Measurements from ENCODE around the gene STMN1.

STMN1 gene

GRCh38 chr1:25918615-25919014, 12.4 kb upstream of the STMN1 start:
- no peaks in the 10 kb centered on the region for H3K79me2 ChIP-seq (ENCODE audit: insufficient read depth, low read length)
- H3K9me3 ChIP-seq (ENCODE audit: insufficient read depth, low read depth, low read length): no peaks in the 10 kb centered on the region
- H3K4me2 ChIP-seq (ENCODE audit: low read depth, low read length, poor library complexity, severe bottlenecking): no peak overlapping the region
- H4K20me1 ChIP-seq (ENCODE audit: insufficient read depth, low read length, poor library complexity, severe bottlenecking): no peaks in the 10 kb centered on the region
- no peak overlapping the region for H3K9ac ChIP-seq (ENCODE audit: low read depth, low read length, poor library complexity, severe bottlenecking)
- TF ChIP-seq EZH2phosphoT487 (IDR thresholded peaks at IDR 0.05; ENCODE audit: borderline replicate concordance): no peak
- TF ChIP-seq CTCF (conservative IDR thresholded peaks at IDR 0.05; ENCODE audit: low read length): no peak
- H3K36me3 ChIP-seq (ENCODE audit: insufficient read depth, low read length): no peaks in the 10 kb centered on the region
- no peak overlapping the region for H2AFZ ChIP-seq (ENCODE audit: low read length)
- H3K4me1 ChIP-seq (ENCODE audit: insufficient read depth, low read length, poor library complexity, severe bottlenecking): no peaks in the 10 kb centered on the region
- no peaks in the 10 kb centered on the region for H3K9me2 ChIP-seq (replicated peaks; ENCODE audit: low read depth, low read length)
- H3K4me3 ChIP-seq (ENCODE audit: low read length, poor library complexity, severe bottlenecking): no peak overlapping the region
- no peaks in the 10 kb centered on the region for H3F3A ChIP-seq (ENCODE audit: low read depth)
- H3K27me3 ChIP-seq (ENCODE audit: insufficient read depth, low read length, poor library complexity, severe bottlenecking): no peaks in the 10 kb centered on the region

GRCh38 chr1:25917996-25918395, 11.8 kb upstream of the STMN1 start:
- no peaks in the 10 kb centered on the region for H3K9me3 ChIP-seq (ENCODE audit: insufficient read depth, low read depth, low read length)
- no peaks in the 10 kb centered on the region for H3K36me3 ChIP-seq (ENCODE audit: insufficient read depth, low read length)
- no peaks in the 10 kb centered on the region for H4K20me1 ChIP-seq (ENCODE audit: insufficient read depth, low read length, poor library complexity, severe bottlenecking)
- no peaks in the 10 kb centered on the region for H3K79me2 ChIP-seq (ENCODE audit: insufficient read depth, low read length)
- H3K4me3 ChIP-seq (ENCODE audit: low read length, poor library complexity, severe bottlenecking): no peak overlapping the region
- no peaks in the 10 kb centered on the region for H3F3A ChIP-seq (ENCODE audit: low read depth)
- H3K4me2 ChIP-seq (ENCODE audit: low read depth, low read length, poor library complexity, severe bottlenecking): no peak overlapping the region
- H3K4me1 ChIP-seq (ENCODE audit: insufficient read depth, low read length, poor library complexity, severe bottlenecking): no peaks in the 10 kb centered on the region
- no peak overlapping the region for H2AFZ ChIP-seq (ENCODE audit: low read length)
- no peak overlapping the region for H3K9ac ChIP-seq (ENCODE audit: low read depth, low read length, poor library complexity, severe bottlenecking)
- no peaks in the 10 kb centered on the region for H3K27me3 ChIP-seq (ENCODE audit: insufficient read depth, low read length, poor library complexity, severe bottlenecking)
- no peak for TF ChIP-seq EZH2phosphoT487 (IDR thresholded peaks at IDR 0.05; ENCODE audit: borderline replicate concordance)
- no peak for TF ChIP-seq CTCF (conservative IDR thresholded peaks at IDR 0.05; ENCODE audit: low read length)
- H3K9me2 ChIP-seq (replicated peaks; ENCODE audit: low read depth, low read length): no peaks in the 10 kb centered on the region

GRCh38 chr1:25916460-25916859, 10.2 kb upstream of the STMN1 start:
- Histone ChIP-seq H3K4me1 (ENCODE audit: insufficient read depth, low read length, poor library complexity, severe bottlenecking) (no peaks in the 10 kb centered on the region), H3K4me2 (ENCODE audit: low read depth, low read length, poor library complexity, severe bottlenecking) (no peak overlapping the region), H3K27me3 (ENCODE audit: insufficient read depth, low read length, poor library complexity, severe bottlenecking) (no peaks in the 10 kb centered on the region), H3K4me3 (ENCODE audit: low read length, poor library complexity, severe bottlenecking) (no peak overlapping the region), H3K36me3 (ENCODE audit: insufficient read depth, low read length) (no peaks in the 10 kb centered on the region), H3K9me3 (ENCODE audit: insufficient read depth, low read depth, low read length) (no peaks in the 10 kb centered on the region), H2AFZ (ENCODE audit: low read length) (no peak overlapping the region), H3K9ac (ENCODE audit: low read depth, low read length, poor library complexity, severe bottlenecking) (no peak overlapping the region), H3K9me2 (replicated peaks; ENCODE audit: low read depth, low read length) (no peaks in the 10 kb centered on the region), H3F3A (ENCODE audit: low read depth) (no peaks in the 10 kb centered on the region), H4K20me1 (ENCODE audit: insufficient read depth, low read length, poor library complexity, severe bottlenecking) (no peaks in the 10 kb centered on the region), H3K79me2 (ENCODE audit: insufficient read depth, low read length) (no peaks in the 10 kb centered on the region)
- TF ChIP-seq EZH2phosphoT487 (IDR thresholded peaks at IDR 0.05; ENCODE audit: borderline replicate concordance): no peak

All from Loucy (cell line).